ENCODE data around the gene TGFBR1.

TGFBR1 gene

GRCh38 chr9:99104459-99105151 is at the start of gene TGFBR1:
Gene TGFBR1, plus strand, starts transcription at chr9:99105113. Its CDS starts 93 bp downstream, at chr9:99105206.
- peak within 1 kb of the TSS; percentile 75 for H3K4me3 ChIP-seq (ENCODE audit: low read length)
- no peak for DNase-seq (ENCODE audit: low read depth)
- TF ChIP-seq, protein P1, sequence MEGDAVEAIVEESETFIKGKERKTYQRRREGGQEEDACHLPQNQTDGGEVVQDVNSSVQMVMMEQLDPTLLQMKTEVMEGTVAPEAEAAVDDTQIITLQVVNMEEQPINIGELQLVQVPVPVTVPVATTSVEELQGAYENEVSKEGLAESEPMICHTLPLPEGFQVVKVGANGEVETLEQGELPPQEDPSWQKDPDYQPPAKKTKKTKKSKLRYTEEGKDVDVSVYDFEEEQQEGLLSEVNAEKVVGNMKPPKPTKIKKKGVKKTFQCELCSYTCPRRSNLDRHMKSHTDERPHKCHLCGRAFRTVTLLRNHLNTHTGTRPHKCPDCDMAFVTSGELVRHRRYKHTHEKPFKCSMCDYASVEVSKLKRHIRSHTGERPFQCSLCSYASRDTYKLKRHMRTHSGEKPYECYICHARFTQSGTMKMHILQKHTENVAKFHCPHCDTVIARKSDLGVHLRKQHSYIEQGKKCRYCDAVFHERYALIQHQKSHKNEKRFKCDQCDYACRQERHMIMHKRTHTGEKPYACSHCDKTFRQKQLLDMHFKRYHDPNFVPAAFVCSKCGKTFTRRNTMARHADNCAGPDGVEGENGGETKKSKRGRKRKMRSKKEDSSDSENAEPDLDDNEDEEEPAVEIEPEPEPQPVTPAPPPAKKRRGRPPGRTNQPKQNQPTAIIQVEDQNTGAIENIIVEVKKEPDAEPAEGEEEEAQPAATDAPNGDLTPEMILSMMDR (conservative IDR thresholded peaks at IDR 0.05; ENCODE audit: low read depth, low read length) = no peak

DNA sequence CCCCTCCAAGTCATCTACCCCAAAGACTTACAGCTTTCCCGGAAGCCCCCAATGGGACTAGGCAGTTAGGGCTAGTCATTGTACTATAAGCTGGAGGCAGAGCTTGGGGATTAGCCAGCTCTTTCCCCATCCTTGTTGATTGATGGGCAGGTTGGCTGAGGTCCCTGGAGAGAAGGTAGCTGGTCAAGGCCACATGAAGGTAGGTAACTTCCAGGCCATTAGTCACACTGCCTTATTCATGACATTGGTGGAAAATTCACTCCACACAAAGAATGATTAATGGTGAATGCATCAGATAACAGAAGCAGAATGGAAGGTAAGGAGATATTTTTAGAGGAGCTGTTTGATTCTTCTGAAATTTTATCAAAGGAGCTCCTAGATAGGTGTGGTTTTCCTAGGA is 49.5 kb upstream of the TGFBR1 start:
- TF ChIP-seq, protein P1 (conservative IDR thresholded peaks at IDR 0.05; ENCODE audit: low read depth, low read length) = no peak
- no peak overlapping the region for H3K4me3 ChIP-seq (ENCODE audit: low read length)

DNA sequence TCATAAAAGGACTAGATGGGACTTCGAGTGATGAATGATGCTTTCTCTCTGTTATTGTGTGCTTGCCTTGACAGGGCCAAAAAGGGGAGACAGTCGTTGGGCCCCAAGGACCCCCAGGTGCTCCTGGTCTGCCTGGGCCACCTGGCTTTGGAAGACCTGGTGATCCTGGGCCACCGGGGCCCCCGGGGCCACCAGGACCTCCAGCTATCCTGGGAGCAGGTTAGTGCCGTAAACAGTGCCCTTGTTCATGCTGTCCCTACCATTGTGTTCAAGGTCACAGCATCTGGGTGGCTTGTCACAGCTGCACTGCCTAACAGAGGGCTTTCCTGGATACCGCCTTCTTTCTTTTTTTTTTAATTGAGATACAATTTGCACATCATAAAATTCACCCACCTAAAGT is 48.7 kb upstream of the TGFBR1 start:
- DNase-seq (ENCODE audit: low read depth) = no peak
- no peak overlapping the region for H3K4me3 ChIP-seq (ENCODE audit: low read length)
- TF ChIP-seq, protein P1 (conservative IDR thresholded peaks at IDR 0.05; ENCODE audit: low read depth, low read length) = no peak

More for the DNA sequence above, 49.5 kb upstream of the TGFBR1 start:
- no peak for DNase-seq (ENCODE audit: low read depth)

GRCh38 chr9:99056886-99057664 is 47.8 kb upstream of the TGFBR1 start:
- H3K4me3 ChIP-seq (ENCODE audit: low read length) = no peak overlapping the region
- TF ChIP-seq, protein P1 (conservative IDR thresholded peaks at IDR 0.05; ENCODE audit: low read depth, low read length) = no peak
- no peak for DNase-seq (ENCODE audit: low read depth)

DNA sequence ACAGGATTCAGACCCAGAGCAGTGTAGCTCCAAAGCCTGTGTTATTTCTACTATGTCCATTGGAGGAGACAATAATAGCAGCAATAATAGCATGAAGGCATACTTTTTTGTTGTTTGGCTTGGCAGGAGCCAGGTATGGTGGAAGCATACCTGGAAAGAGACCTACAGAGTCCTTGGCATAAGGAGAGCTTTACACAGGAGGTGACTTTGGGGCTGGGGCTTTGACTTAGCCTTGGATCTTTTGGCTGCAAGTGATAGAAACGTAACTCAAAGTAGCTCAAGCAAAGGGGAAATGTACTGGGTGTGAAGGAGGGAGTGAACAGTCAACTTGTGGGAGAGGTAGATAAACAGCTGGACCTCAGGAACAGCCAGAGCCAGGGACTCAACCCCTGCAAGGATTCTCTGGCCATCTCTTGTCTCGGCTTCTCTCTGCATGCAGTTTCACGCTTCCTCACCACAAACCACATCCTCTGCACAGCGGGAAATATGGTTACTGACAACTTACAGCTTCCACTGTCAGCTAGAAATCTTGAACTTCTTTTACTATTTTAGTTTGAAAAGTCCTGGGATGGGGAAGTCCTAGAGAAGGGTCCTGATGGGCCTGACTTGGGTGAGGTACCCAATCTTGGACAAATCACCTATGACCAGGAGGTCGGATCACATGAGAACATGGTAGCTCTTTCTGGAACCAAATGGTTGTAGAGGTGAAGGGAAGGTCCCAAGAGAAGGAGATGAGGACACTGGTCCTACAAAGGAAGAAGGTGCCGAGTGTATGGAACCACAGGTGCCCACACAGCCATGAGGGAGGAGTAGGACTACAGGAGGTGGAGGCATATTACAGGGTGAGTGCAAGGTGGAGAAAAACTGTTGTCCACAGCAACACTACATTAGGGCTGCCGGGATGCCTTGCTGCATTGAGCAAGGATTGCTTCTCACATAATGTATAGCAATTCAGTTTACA is 47.0 kb upstream of the TGFBR1 start:
- DNase-seq (ENCODE audit: low read depth) = no peak
- H3K4me3 ChIP-seq (ENCODE audit: low read length) = no peak overlapping the region

More for the DNA sequence above, 47.0 kb upstream of the TGFBR1 start:
- TF ChIP-seq, protein P1 (conservative IDR thresholded peaks at IDR 0.05; ENCODE audit: low read depth, low read length) = no peak
